ENCODE data around the gene PHLDB1.
"Not testable (repeated sequence)": the region's sequence is repeated elsewhere in the genome, so short reads cannot be mapped to it uniquely, and the experiment has no call there.

PHLDB1 gene

DNA sequence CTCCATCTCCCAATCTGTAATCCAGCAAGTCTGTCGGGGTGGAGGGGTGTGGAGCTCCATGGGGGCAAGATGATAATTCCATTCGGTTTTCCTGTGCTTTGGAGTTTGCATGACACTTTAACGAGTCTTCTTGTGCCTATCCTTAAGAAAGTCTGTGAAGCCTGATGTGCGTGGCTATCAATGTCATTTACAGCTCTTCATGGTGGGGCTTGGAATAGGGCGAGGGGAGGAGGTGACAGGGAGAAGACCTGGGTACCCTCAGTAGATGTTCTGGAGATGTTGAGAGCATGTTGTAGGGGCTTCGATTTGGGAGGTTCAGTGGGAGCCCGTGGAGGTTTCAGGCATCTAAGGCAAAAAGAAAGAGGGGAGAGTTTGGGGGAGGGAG lies 579 bp upstream of the PHLDB1 start:
- TF ChIP-seq, protein P1, sequence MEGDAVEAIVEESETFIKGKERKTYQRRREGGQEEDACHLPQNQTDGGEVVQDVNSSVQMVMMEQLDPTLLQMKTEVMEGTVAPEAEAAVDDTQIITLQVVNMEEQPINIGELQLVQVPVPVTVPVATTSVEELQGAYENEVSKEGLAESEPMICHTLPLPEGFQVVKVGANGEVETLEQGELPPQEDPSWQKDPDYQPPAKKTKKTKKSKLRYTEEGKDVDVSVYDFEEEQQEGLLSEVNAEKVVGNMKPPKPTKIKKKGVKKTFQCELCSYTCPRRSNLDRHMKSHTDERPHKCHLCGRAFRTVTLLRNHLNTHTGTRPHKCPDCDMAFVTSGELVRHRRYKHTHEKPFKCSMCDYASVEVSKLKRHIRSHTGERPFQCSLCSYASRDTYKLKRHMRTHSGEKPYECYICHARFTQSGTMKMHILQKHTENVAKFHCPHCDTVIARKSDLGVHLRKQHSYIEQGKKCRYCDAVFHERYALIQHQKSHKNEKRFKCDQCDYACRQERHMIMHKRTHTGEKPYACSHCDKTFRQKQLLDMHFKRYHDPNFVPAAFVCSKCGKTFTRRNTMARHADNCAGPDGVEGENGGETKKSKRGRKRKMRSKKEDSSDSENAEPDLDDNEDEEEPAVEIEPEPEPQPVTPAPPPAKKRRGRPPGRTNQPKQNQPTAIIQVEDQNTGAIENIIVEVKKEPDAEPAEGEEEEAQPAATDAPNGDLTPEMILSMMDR (IDR thresholded peaks at IDR 0.05; ENCODE audit: insufficient read depth, missing control alignments) = no peak
- FAIRE-seq (no peak), DNase-seq (ENCODE audit: insufficient read length, low spot score) (no peak)

DNA sequence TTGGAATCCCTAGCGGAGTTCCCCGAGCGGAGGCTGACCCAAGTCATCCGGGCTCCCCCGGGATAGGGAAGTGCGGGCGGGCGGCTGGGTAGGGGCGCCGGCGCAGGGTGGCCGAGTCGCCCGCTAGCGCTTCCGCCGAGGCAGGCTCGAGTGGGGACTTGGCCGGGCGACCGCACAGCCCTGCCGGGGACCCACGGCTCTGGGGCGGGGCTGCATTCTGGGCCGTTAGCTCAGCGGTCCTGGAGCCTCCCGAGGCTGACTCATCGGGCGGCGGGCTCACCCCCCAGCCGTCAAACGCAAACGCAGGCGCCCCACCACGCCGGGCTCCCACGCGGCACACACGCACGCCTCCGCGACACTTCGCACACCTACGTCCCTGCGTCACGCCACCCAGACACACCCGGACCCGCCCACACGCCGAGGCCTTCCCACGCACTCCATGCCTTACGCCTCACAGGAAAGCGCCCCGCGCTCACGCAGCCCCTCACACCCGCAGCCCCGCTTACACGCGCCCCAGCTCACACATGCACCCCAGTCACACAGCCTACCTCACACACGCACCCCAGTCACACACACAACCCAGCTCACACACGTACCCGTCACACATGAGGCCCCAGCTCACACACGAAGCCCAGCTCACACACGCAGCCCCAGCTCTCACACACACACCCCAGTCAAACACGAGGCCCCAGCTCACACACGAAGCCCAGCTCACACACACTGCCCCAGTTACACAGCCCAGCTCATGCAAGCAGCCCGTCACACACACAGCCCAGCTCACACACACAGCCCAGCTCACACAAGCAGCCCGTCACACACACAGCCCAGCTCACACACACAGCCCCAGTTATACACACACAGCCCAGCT lies 1.2 kb downstream of the PHLDB1 start:
- TF ChIP-seq, protein P1 (IDR thresholded peaks at IDR 0.05; ENCODE audit: insufficient read depth, missing control alignments) = no peak

GRCh38 chr11:118609380-118610224 lies 2.2 kb downstream of the PHLDB1 start:
- DNase-seq (ENCODE audit: insufficient read length, low spot score) = no peak
- FAIRE-seq = no peak
- TF ChIP-seq, protein P1 (IDR thresholded peaks at IDR 0.05; ENCODE audit: insufficient read depth, missing control alignments) = no peak

More for the DNA sequence above, 1.2 kb downstream of the PHLDB1 start:
- DNase-seq (ENCODE audit: insufficient read length, low spot score) = no peak
- no peak for FAIRE-seq

- DNase-seq (ENCODE audit: insufficient read length, low spot score) (no peak), FAIRE-seq (no peak)
These were observed 2.9 kb downstream of the PHLDB1 start for GRCh38 chr11:118610225-118610772.

GRCh38 chr11:118610773-118611432 lies 3.5 kb downstream of the PHLDB1 start:
- DNase-seq (ENCODE audit: insufficient read length, low spot score) = no peak
- FAIRE-seq = no peak
- TF ChIP-seq, protein P1 (IDR thresholded peaks at IDR 0.05; ENCODE audit: insufficient read depth, missing control alignments) = peak; percentile 69

More at GRCh38 chr11:118610225-118610772, 2.9 kb downstream of the PHLDB1 start:
- TF ChIP-seq, protein P1 (IDR thresholded peaks at IDR 0.05; ENCODE audit: insufficient read depth, missing control alignments) = no peak

DNA sequence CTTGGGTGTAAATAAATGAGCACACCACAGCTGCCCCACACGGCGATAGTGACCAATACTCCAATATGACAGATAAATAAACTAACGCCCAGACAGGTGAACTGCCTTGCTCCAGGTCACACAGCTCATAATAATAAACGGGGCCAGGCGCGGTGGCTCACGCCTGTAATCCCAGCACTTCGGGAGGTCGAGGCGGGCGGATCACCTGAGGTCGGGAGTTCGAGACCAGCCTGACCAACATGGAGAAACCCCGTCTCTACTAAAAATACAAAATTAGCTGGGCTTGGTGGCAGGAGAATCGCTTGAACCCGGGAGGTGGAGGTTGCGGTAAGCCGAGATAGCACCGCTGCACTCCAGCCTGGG lies 4.0 kb downstream of the PHLDB1 start:
- not testable (repeated sequence) for DNase-seq (ENCODE audit: insufficient read length, low spot score); FAIRE-seq

DNA sequence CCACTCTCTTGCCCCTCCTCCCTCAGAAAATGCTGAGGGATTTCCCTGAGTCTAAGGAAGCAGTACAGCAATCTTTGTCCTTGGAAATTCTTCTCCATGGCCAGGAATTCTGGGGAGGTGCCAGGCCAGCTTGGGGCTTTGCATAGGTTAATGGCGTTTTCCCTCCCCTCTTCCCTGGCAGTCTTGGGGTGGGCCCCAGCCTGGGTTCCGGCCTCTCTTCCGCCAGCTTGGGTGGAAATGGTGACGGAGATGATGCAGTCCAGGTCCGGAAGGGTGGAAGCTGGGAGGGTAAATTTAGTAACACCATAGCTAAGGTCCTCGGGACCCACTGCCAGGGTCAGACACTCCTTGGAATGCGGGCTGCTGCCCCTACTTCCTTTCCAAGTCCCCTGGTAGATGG lies 5.0 kb downstream of the PHLDB1 start:
- FAIRE-seq (no peak), DNase-seq (ENCODE audit: insufficient read length, low spot score) (no peak)
- TF ChIP-seq, protein P1 (IDR thresholded peaks at IDR 0.05; ENCODE audit: insufficient read depth, missing control alignments) = no peak
